GM12878 (cell line): ENCODE measurements around the gene RAB32. TPM values are rescaled to one million over a fixed set of nuclear protein-coding genes. Genes with fewer than 3 reads are reported as not detected.

Source experiments
- ATAC-seq: fragments of 200-7000 bp; cut with Tn5 transposase; 3 replicates; pipeline ENCODE4 v1.9.1; 2020; ENCODE audit warnings: mild to moderate bottlenecking, moderate library complexity
- BruUV-seq: library from RNA; stranded (reverse); fragments of 400-500 nt; replicated peaks from 2 replicates; lab custom pipeline; 2021; lab: Mats Ljungman, UMichigan
- CTCF ChIA-PET: fragments of 300-600 bp; sonication (Branson Sonifier 250); formaldehyde crosslinking; extraction: SDS; loops from one replicate; lab custom pipeline; 2021; ENCODE audit warnings: inconsistent platforms; lab: Yijun Ruan, JAX
- POLR2A ChIA-PET: fragments of 350-600 bp; formaldehyde crosslinking; extraction: SDS; loops from one replicate; lab custom pipeline; 2021; ENCODE audit warnings: inconsistent platforms; lab: Charles Lee
- RAD21 ChIA-PET: fragments of 300-600 bp; sonication (Branson Sonifier 250); formaldehyde crosslinking; loops from one replicate; lab custom pipeline; 2023; ENCODE audit warnings: antibody characterized with exemption; ENCODE audit not compliant: unreplicated experiment; lab: Charles Lee
- SMC1A ChIA-PET: fragments of 300-600 bp; sonication (Branson Sonifier 250); formaldehyde crosslinking; loops from one replicate; lab custom pipeline; 2023; ENCODE audit not compliant: unreplicated experiment, uncharacterized antibody; lab: Charles Lee
- DNase-seq: peaks from one replicate; pipeline ENCODE4 v3.0.0-alpha.2; 2011; ENCODE audit warnings: low read depth, low spot score
- FAIRE-seq: peaks from 3 replicates; lab custom pipeline; 2011; peaks lifted over from hg19 to GRCh38; lab: Jason Lieb, UNC
- H2AFZ ChIP-seq: 2 replicates; pipeline ENCODE4 v1.6.0; 2011; ENCODE audit warnings: low read depth, low read length, control low read depth; ENCODE audit not compliant: control insufficient read depth
- H3K27ac ChIP-seq: 2 replicates; pipeline ENCODE4 v1.5.1; 2011; ENCODE audit warnings: control low read depth; ENCODE audit not compliant: control insufficient read depth, insufficient read depth
- H3K27me3 ChIP-seq, 2 experiments: replicated peaks in 1 of 2; 2 replicates each; pipeline versions ENCODE4 v1.6.0 to v1.6.1; 2011; ENCODE audit warnings: low read length in 1 of 2; ENCODE audit not compliant: control insufficient read depth in 2 of 2, insufficient read depth in 2 of 2
- H3K36me3 ChIP-seq, 2 experiments: 2 replicates each; pipeline ENCODE4 v1.5.1; 2011; ENCODE audit warnings: low read length in 1 of 2; ENCODE audit not compliant: control insufficient read depth in 2 of 2, insufficient read depth in 2 of 2
- H3K4me1 ChIP-seq: 2 replicates; pipeline ENCODE4 v1.6.1; 2011; ENCODE audit warnings: mild to moderate bottlenecking, low read length, moderate library complexity, mixed read lengths; ENCODE audit not compliant: control insufficient read depth, insufficient read depth
- H3K4me2 ChIP-seq: 2 replicates; pipeline ENCODE4 v1.6.0; 2011; ENCODE audit warnings: control low read depth; ENCODE audit not compliant: control insufficient read depth, insufficient read depth
- H3K4me3 ChIP-seq: fragments of 200-600 bp; sonication (generic); 2 replicates; pipeline ENCODE4 v1.5.1; 2016
- H3K79me2 ChIP-seq: 2 replicates; pipeline ENCODE4 v1.6.0; 2011; ENCODE audit warnings: low read length; ENCODE audit not compliant: control insufficient read depth, insufficient read depth
- H3K9ac ChIP-seq: 2 replicates; pipeline ENCODE4 v1.8.0; 2011; ENCODE audit warnings: low read length, control low read depth, mixed read lengths; ENCODE audit not compliant: control insufficient read depth, insufficient read depth
- H3K9me3 ChIP-seq: replicated peaks from 3 replicates; pipeline ENCODE4 v1.5.1; 2011; ENCODE audit warnings: mild to moderate bottlenecking, low read length; ENCODE audit not compliant: control insufficient read depth, insufficient read depth
- H4K20me1 ChIP-seq: 2 replicates; pipeline ENCODE4 v1.6.0; 2011; ENCODE audit not compliant: control insufficient read depth, insufficient read depth
- ATF2 ChIP-seq: IDR thresholded peaks from 2 replicates; pipeline ENCODE4 v1.6.1; 2012; ENCODE audit warnings: low read length, inconsistent platforms
- BCL11A ChIP-seq: IDR thresholded peaks from 2 replicates; pipeline ENCODE4 v1.6.1; 2011; ENCODE audit warnings: low read depth, low read length
- CBX5 ChIP-seq: sonication (generic); IDR thresholded peaks from 2 replicates; pipeline ENCODE4 v1.6.1; 2016; ENCODE audit warnings: low read depth, moderate library complexity, mild to moderate bottlenecking, inconsistent platforms
- KAT2A ChIP-seq: conservative IDR thresholded peaks from 2 replicates; pipeline ENCODE4 v1.6.1; 2011; ENCODE audit warnings: low read depth, low read length; ENCODE audit not compliant: control insufficient read depth
- NRF1 ChIP-seq: conservative IDR thresholded peaks from 2 replicates; pipeline ENCODE4 v1.6.1; 2011; ENCODE audit warnings: mild to moderate bottlenecking, low read depth, low read length, improper control_type of control experiment
- RFX5 ChIP-seq: IDR thresholded peaks from 2 replicates; pipeline ENCODE4 v1.6.1; 2011; ENCODE audit warnings: low read depth, low read length, improper control_type of control experiment
- TBL1XR1 ChIP-seq: IDR thresholded peaks from 2 replicates; pipeline ENCODE4 v1.6.1; 2012; ENCODE audit warnings: low read depth, low read length, improper control_type of control experiment
- TCF3 ChIP-seq: IDR thresholded peaks from 2 replicates; pipeline ENCODE4 v1.6.1; 2012; ENCODE audit warnings: low read depth, mild to moderate bottlenecking, low read length, borderline replicate concordance; ENCODE audit not compliant: insufficient read depth
- YY1 ChIP-seq: IDR thresholded peaks from 2 replicates; pipeline ENCODE4 v1.6.1; 2011; ENCODE audit warnings: low read depth, mild to moderate bottlenecking, low read length
- ZBTB40 ChIP-seq: fragments of 450-650 bp; IDR thresholded peaks from 2 replicates; pipeline ENCODE4 v1.6.1; 2016; ENCODE audit warnings: mild to moderate bottlenecking, moderate library complexity, borderline replicate concordance
- ZSCAN29 ChIP-seq: fragments of 450-650 bp; IDR thresholded peaks from 2 replicates; pipeline ENCODE4 v1.6.1; 2017; ENCODE audit warnings: mild to moderate bottlenecking, moderate library complexity
- WGBS: methylation state at CpG from one replicate; pipeline ENCODE4 v1.1.6; 2016; ENCODE audit warnings: low lambda C conversion rate; ENCODE audit not compliant: insufficient replicate concordance, insufficient coverage; ENCODE audit errors: missing lambda C conversion rate; 5-methylcytosine and 5-hydroxymethylcytosine counted together
- in situ Hi-C: fragments of 300-500 bp; cut with MboI; formaldehyde crosslinking; loops from 9 replicates; pipeline ENCODE4 v1.14.3; 2018; ENCODE audit warnings: mixed read lengths
- intact Hi-C: fragments of 100-400 bp; cut with micrococcal nuclease; formaldehyde crosslinking; loops from one replicate; pipeline ENCODE4 v1.14.2; 2022; ENCODE audit not compliant: unreplicated experiment
- polyA plus RNA-seq, 11 experiments: library from polyadenylated mRNA; depleted of rRNA in 4 of 11; unstranded in 6 of 11; stranded (reverse) in 5 of 11; fragments of >200 nt; fragmentation: Nextera tagmentation in 4 of 11; fragmentation: Illumina TruSeq in 1 of 11; extraction: Ambion mirVana in 4 of 11; extraction: Trizol in 1 of 11; gene quantifications; 1 replicate in 1 of 11; 2 replicates in 10 of 11; pipeline versions ENCODE4 v1.2.1 to v1.2.3, GENCODE V29; 2011 to 2016; ENCODE audit warnings: inconsistent platforms in 2 of 11, missing spikeins in 2 of 11, low read depth in 1 of 11
- total RNA-seq, 4 experiments: library from RNA; depleted of rRNA in 3 of 4; stranded (reverse); fragments of >200 nt in 3 of 4; fragmentation: Illumina TruSeq in 1 of 4; extraction: Trizol in 1 of 4; gene quantifications; 2 replicates each; pipeline versions ENCODE4 v1.2.1 to v1.2.3, GENCODE V29; 2013 to 2021

RAB32 gene
- total and polyA plus RNA-seq, 10 of the 15 experiments (the other 5 are each of a cell fraction or from before 2014, with no cell fraction given): 0.50 TPM; not detected in 9

DNA sequence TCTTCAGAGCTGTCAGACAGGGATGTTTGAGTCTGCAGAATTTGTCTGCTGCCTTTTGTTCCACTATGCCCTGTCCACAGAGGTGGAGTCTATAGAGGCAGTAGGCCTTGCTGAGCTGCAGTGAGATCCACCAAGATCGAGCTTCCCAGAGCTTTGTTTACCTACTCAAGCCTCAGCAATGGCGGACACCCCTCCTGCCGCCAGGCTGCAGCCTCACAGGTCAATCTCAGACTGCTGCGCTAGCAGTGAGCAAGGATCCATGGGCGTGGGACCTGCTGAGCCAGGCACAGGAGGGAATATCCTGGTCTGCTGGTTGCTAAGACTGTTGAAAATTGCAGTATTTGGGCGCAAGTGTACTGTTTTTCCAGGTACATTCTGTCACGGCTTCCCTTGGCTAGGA, 28.4 kb upstream of the RAB32 start:
- H3K9me3 ChIP-seq: no peaks in the 10 kb centered on the region
- POLR2A ChIA-PET: no interaction called here
- no peak overlapping the region for H3K9ac ChIP-seq
- WGBS: 32% methylated on average over 7 of the region's 7 CpGs
- H3K4me3 ChIP-seq: no peak overlapping the region
- no peak overlapping the region for H3K27ac ChIP-seq
- CTCF ChIA-PET: no interaction called here
- FAIRE-seq: no peak
- SMC1A ChIA-PET: no interaction called here
- no peak for DNase-seq
- no peak overlapping the region for H2AFZ ChIP-seq
- no peaks in the 10 kb centered on the region for H3K27me3 ChIP-seq
- no TSS peak for BruUV-seq
- TF ChIP-seq YY1 (no peak), TCF3 (no peak), NRF1 (no peak), ZSCAN29 (no peak), BCL11A (no peak), KAT2A (no peak), ATF2 (no peak), ZBTB40 (no peak), TBL1XR1 (no peak), RFX5 (no peak), CBX5 (no peak)
- RAD21 ChIA-PET: no interaction called here
- no peaks in the 10 kb centered on the region for H3K79me2 ChIP-seq
- no peaks in the 10 kb centered on the region for H3K4me1 ChIP-seq
- H3K36me3 ChIP-seq: no peaks in the 10 kb centered on the region
- in situ Hi-C loops (no loop called here), intact Hi-C loops (no loop called here)
- no peaks in the 10 kb centered on the region for H4K20me1 ChIP-seq
- ATAC-seq: no peak
- H3K4me2 ChIP-seq: no peak overlapping the region
